Subcutaneous abdominal adipose tissue (tissue), 5 donors: ENCODE results near the gene CFAP65.
A peak's percentile ranks its signal among the peaks of the same experiment; 100 is the strongest.

Experiments
- H3K27ac ChIP-seq: one replicate; pipeline ENCODE4 v1.7.0; 2013; ENCODE audit warnings: low read depth, mild to moderate bottlenecking, inconsistent platforms, low read length, moderate library complexity
- H3K27me3 ChIP-seq, 5 donors: one replicate each; pipeline ENCODE4 v1.7.0; 2013; ENCODE audit warnings: low read length in 5 of 5, inconsistent platforms in 1 of 5; ENCODE audit not compliant: control insufficient read depth in 5 of 5, insufficient read depth in 4 of 5
- H3K36me3 ChIP-seq, 5 donors: one replicate each; pipeline ENCODE4 v1.7.0; 2013; ENCODE audit warnings: low read length in 5 of 5; ENCODE audit not compliant: control insufficient read depth in 5 of 5, insufficient read depth in 5 of 5
- H3K4me1 ChIP-seq, 5 donors: one replicate each; pipeline ENCODE4 v1.7.0; 2013; ENCODE audit warnings: low read length in 5 of 5, mild to moderate bottlenecking in 3 of 5, moderate library complexity in 1 of 5; ENCODE audit not compliant: control insufficient read depth in 5 of 5, insufficient read depth in 5 of 5
- H3K4me3 ChIP-seq, 5 donors: one replicate each; pipeline ENCODE4 v1.7.0; 2013; ENCODE audit warnings: low read length in 5 of 5, low read depth in 1 of 5
- H3K9ac ChIP-seq, 5 donors: one replicate each; pipeline ENCODE4 v1.7.0; 2013; ENCODE audit warnings: low read length in 5 of 5, mild to moderate bottlenecking in 4 of 5, moderate library complexity in 3 of 5
- H3K9me3 ChIP-seq, 5 donors: one replicate each; pipeline ENCODE4 v1.7.0; 2013; ENCODE audit warnings: low read length in 5 of 5; ENCODE audit not compliant: control insufficient read depth in 5 of 5
- donor health status: healthy.
- donor health status: healthy.
- donor health status: healthy.
- donor health status: healthy.
- donor health status: healthy.

The CFAP65 gene

GRCh38 chr2:218986148-218986761 is 55.1 kb downstream of the CFAP65 start:
- Histone ChIP-seq H3K9me3 (peaks cover 0 to 3% (median 0%) of the 10 kb centered on the region in 5 donors), H3K36me3 (no peaks in the 10 kb centered on the region), H3K4me1 (peaks cover 0 to 33% (median 25%) of the 10 kb centered on the region in 5 donors), H3K27me3 (peaks cover 71 to 92% (median 88%) of the 10 kb centered on the region in 5 donors), H3K4me3 (no peak overlapping the region), H3K9ac (no peak overlapping the region), H3K27ac (no peak overlapping the region)

- peaks cover 71 to 92% (median 87%) of the 10 kb centered on the region in 5 donors for H3K27me3 ChIP-seq
- H3K9me3 ChIP-seq: peaks cover 0 to 3% (median 0%) of the 10 kb centered on the region in 5 donors
- no peak overlapping the region for H3K4me3 ChIP-seq
- no peak overlapping the region for H3K9ac ChIP-seq
- H3K27ac ChIP-seq: no peak overlapping the region
- H3K4me1 ChIP-seq: peaks cover 0 to 39% (median 31%) of the 10 kb centered on the region in 5 donors
- H3K36me3 ChIP-seq: no peaks in the 10 kb centered on the region
These were observed 55.8 kb downstream of the CFAP65 start for GRCh38 chr2:218985325-218986091.

GRCh38 chr2:218985021-218985324 is 56.3 kb downstream of the CFAP65 start, which contains the start of gene FEV:
Gene FEV (minus strand): TSS chr2:218985184. CDS start chr2:218985075, 109 bp downstream.
- Histone ChIP-seq H3K27me3 (peaks cover 67 to 90% (median 82%) of the 10 kb centered on the region in 5 donors), H3K4me3 (peak within 1 kb of the TSS in 3 of 5 donors; percentile 29 to 46 (median 34)), H3K9ac (peak within 1 kb of the TSS in 1 of 5 donors; percentile 23), H3K4me1 (peaks cover 0 to 42% (median 35%) of the 10 kb centered on the region in 5 donors), H3K27ac (no peak within 1 kb of the TSS), H3K36me3 (no peaks in the 10 kb centered on the region), H3K9me3 (peaks cover 0 to 3% (median 0%) of the 10 kb centered on the region in 5 donors)

GRCh38 chr2:218984239-218985020 is 56.9 kb downstream of the CFAP65 start:
- Histone ChIP-seq H3K9ac (peak overlapping the region in 1 of 5 donors; percentile 23), H3K4me3 (peak overlapping the region in 3 of 5 donors; percentile 29 to 46 (median 34)), H3K4me1 (peaks cover 0 to 46% (median 38%) of the 10 kb centered on the region in 5 donors), H3K36me3 (no peaks in the 10 kb centered on the region), H3K9me3 (peaks cover 0 to 3% (median 0%) of the 10 kb centered on the region in 5 donors), H3K27ac (no peak overlapping the region), H3K27me3 (peaks cover 64 to 90% (median 83%) of the 10 kb centered on the region in 5 donors)

- Histone ChIP-seq H3K9ac (no peak overlapping the region), H3K36me3 (no peaks in the 10 kb centered on the region), H3K4me1 (peaks cover 0 to 46% (median 38%) of the 10 kb centered on the region in 5 donors), H3K27me3 (peaks cover 59 to 85% (median 78%) of the 10 kb centered on the region in 5 donors), H3K27ac (no peak overlapping the region), H3K4me3 (peak overlapping the region in 2 of 5 donors; percentile 34 to 46), H3K9me3 (no peaks in the 10 kb centered on the region)
These were observed 57.4 kb downstream of the CFAP65 start for GRCh38 chr2:218983934-218984238.

- H3K9me3 ChIP-seq: no peaks in the 10 kb centered on the region
- H3K9ac ChIP-seq: no peak overlapping the region
- H3K27ac ChIP-seq: no peak overlapping the region
- H3K27me3 ChIP-seq: peaks cover 56 to 84% (median 76%) of the 10 kb centered on the region in 5 donors
- peak overlapping the region in 1 of 5 donors; percentile 46 for H3K4me3 ChIP-seq
- H3K4me1 ChIP-seq: peaks cover 0 to 46% (median 38%) of the 10 kb centered on the region in 5 donors
- no peaks in the 10 kb centered on the region for H3K36me3 ChIP-seq
These were observed 57.9 kb downstream of the CFAP65 start for GRCh38 chr2:218983263-218983933.

- Histone ChIP-seq H3K27ac (no peak overlapping the region), H3K27me3 (peaks cover 53 to 82% (median 74%) of the 10 kb centered on the region in 5 donors), H3K36me3 (no peaks in the 10 kb centered on the region), H3K9me3 (no peaks in the 10 kb centered on the region), H3K4me3 (peak overlapping the region in 1 of 5 donors; percentile 53), H3K4me1 (peaks cover 0 to 46% (median 38%) of the 10 kb centered on the region in 5 donors), H3K9ac (no peak overlapping the region)
These were observed 58.6 kb downstream of the CFAP65 start for GRCh38 chr2:218982586-218983262.

- Histone ChIP-seq H3K4me1 (peaks cover 0 to 46% (median 38%) of the 10 kb centered on the region in 5 donors), H3K9me3 (no peaks in the 10 kb centered on the region), H3K27ac (no peak overlapping the region), H3K36me3 (no peaks in the 10 kb centered on the region), H3K9ac (no peak overlapping the region), H3K27me3 (peaks cover 47 to 82% (median 75%) of the 10 kb centered on the region in 5 donors), H3K4me3 (peak overlapping the region in 4 of 5 donors; percentile 23 to 53 (median 46))
These were observed 59.3 kb downstream of the CFAP65 start for GRCh38 chr2:218981881-218982585.
